ENCODE data around the gene SLIT3.

Gene SLIT3

DNA sequence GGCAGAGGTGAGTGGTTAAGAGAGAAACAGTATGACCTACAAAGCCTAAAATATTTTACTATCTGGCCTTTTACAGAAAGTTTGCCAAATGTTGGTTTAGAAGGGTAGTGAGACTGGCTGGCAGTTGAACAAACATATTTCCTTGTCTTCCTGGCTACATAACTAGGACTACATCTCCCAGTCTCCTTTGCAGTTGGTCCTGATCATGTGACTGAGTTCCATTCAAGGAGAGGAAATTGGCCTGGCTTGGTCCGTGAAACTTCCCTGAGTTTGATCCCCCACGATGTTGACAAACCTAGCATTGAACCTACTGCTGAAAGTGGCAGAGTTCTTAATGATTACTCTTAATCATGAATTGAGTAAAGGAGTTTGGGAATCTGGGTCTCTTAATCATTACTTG lies 280.8 kb downstream of the SLIT3 start:
- DNase-seq: no peak

DNA sequence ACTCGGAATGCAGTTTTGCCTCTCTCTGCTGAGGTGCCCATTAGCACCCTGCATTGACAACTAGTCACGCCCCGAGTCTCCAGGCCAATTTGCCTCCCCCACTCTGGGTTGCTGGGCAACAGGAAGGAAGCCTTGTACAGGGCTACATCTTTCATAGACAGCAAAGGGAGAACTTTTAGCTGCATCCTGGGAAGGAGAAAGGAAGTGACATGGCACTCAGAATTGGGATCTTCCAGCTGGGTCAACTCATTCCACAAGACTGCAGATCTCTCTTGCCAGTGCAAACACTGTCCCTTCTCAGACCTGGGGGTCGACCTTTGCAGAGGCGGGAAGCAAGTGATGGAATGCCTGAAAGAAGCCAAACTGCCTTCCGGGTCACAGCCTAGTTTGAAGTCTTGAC lies 282.0 kb downstream of the SLIT3 start:
- no peak for DNase-seq

DNA sequence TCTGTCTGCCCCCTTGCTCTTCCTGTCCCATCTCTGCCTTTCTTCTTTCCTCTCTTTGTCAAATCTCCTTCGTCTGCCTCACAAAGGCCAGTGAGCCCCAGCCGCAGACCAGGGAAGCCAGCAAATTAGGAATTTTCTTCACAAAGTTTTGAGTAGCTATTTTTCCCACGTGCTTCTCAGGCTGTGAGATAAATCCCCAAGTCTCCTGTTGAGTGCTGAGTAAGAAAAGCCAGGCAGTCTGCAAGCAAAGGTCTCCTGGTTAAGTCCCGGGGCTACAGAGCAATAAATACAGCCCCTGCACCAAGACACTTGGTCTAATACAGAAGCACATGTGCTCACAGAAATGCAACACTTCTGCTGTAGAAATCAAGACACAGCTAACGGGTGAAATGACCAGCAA lies 284.9 kb downstream of the SLIT3 start:
- DNase-seq: no peak

GRCh38 chr5:169013846-169014245 lies 287.1 kb downstream of the SLIT3 start:
- no peak for DNase-seq

DNA sequence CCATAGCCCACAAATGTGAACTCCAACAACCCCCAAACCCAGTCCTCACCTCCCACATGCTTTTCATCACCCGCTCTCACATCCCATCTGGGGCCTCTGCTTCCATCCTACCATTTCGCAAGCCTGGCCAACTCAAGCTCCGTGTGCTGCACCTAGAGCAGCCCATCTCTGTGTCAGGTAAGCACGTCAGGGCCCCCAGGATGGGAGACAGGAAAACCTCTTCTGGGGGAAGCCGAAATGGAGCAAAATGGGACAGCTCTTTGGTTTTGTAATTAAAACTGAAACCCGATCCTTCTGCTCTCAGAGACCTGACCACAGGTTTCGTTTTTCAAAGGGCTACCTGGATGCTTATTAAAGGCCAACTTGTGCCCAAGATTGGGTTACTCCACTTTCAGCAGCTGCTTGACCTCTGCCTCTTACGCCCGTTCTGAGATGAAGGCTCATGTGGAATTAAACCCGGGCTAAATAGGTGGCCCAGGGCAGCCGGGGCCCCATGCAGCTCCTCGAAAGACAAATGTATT lies 287.7 kb downstream of the SLIT3 start:
- DNase-seq: no peak

- no peak for DNase-seq
Measured at GRCh38 chr5:169012450-169012849, 288.5 kb downstream of the SLIT3 start.

DNA sequence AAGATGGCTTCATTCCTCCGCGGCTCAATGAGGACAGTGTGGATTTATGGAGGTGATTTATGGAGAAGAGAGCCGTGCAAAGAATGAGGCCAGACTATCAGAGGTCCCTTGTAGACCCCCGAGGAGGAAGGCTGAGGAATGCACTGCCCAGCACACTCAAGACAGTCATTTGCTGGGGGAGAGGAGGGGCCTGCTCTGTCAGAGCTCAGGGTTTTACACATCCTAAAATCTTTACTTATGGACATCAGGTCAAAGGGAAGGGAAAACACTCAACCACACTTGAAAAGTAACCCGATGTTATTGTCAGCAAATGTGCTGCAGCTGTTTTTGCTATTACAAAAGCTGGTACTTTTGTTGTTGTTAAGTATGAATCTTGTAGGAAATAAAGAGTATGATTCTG lies 289.5 kb downstream of the SLIT3 start:
- DNase-seq: no peak

GRCh38 chr5:169011009-169011408 lies 289.9 kb downstream of the SLIT3 start:
- no peak for DNase-seq

DNA sequence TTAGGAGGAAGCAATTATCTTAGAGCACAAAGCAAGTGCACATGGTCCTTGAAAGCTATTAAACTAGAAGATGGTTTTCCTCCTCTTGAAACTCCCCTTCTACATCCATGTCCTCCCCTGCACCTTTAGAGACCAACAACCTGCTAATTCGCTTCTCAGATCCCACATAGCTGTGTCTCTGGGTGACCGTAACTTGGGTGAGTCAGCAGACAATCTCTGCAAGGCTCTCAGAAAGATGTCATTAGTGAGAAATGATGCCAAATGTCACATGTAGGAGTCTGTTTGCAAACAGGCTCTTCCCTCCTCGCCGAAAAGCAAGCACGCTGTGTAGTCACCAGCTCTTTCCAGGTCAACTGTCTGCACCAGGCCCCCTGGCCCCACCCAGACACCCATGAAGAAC lies 291.8 kb downstream of the SLIT3 start:
- no peak for DNase-seq

DNA sequence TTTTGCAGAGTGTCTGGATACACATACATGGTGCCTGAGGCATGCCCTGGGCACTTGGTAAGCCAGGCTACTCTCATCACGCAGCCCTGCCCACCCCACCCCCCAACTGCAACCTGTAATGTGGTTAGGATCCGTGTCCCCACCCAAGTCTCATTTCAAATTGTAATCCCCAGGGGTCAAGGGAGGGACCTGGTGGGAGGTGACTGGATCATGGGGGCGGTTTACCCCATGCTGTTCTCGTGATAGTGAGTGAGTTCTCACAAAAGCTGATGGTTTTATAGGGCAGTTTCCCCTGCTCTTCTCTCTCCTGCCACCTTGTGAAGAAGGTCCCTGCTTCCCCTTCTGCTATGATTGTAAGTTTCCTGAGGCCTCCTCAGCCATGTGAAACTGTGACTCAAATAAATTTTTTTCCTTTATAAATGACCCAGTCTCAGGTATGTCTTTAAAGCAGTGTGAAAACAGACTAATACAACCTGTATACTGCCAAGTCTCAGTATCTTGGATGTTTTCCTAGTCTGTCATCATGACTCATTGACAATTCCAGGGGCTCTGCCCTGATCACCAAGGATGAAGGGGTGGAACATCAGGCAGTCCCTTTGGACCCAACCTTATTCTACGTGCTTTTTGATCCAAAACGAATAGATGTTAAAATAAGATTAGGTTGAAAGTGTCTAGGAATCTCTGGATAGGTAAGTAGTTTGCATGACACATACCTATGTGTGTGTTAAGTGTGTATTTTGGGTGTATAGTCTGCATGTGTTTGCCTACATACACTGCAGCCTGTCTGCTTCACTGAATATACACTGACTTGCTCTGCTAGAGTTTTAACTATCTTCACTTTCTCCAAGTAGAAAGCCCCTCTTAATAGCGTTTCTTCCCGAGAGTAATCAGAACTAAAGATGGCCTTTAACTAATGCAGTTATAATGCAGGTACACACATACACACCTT lies 293.8 kb downstream of the SLIT3 start:
- no peak for DNase-seq

GRCh38 chr5:169004551-169004950 lies 296.4 kb downstream of the SLIT3 start:
- no peak for DNase-seq

- DNase-seq: no peak
Measured at GRCh38 chr5:169003721-169004541, 297.0 kb downstream of the SLIT3 start.

- no peak for DNase-seq
Measured at GRCh38 chr5:169002953-169003555, 297.9 kb downstream of the SLIT3 start.

DNA sequence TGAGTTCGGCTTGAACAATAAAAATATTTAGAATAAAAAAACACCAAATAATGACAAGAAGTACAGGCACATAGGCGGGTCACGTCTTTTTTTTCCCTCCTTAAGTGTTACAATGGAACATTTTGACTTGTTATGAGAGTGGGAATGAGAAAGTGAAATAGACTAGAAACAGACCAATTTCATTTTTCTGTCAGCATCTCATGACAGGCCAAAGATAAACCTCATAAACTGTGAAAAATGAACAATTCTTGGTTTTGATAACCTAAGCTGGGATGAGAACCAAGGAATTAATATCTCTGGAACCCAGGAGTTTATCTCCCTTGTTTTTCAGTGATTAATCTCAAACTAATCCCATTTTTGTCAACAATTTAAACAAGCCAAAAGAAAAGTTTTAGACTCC lies 299.5 kb downstream of the SLIT3 start:
- DNase-seq: no peak

DNA sequence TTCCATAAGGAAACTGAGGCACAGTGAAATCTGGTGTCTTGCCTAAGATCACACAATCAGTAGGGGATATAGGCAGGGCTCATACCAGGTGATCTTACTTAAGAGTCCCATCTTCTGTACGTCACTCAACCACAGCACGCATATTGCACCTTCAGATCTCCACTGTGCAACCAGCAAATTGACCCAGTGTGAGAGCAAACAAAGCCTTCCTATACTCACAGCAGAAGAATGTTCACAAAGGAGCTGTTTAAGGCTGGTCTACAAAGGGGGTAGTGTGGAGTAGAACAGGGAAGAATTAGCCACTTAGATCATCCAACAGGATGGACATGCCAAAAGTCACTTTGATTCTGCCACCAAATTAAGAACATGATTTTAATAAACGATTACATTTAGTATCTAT lies 305.9 kb downstream of the SLIT3 start:
- DNase-seq: no peak

- DNase-seq: no peak
Measured at GRCh38 chr5:168992687-168993086, 308.3 kb downstream of the SLIT3 start.

GRCh38 chr5:168992016-168992415 lies 308.9 kb downstream of the SLIT3 start:
- DNase-seq: no peak

GRCh38 chr5:168991311-168991710 lies 309.6 kb downstream of the SLIT3 start:
- DNase-seq: no peak

- DNase-seq: no peak
Measured at GRCh38 chr5:168990679-168991078, 310.3 kb downstream of the SLIT3 start.

DNA sequence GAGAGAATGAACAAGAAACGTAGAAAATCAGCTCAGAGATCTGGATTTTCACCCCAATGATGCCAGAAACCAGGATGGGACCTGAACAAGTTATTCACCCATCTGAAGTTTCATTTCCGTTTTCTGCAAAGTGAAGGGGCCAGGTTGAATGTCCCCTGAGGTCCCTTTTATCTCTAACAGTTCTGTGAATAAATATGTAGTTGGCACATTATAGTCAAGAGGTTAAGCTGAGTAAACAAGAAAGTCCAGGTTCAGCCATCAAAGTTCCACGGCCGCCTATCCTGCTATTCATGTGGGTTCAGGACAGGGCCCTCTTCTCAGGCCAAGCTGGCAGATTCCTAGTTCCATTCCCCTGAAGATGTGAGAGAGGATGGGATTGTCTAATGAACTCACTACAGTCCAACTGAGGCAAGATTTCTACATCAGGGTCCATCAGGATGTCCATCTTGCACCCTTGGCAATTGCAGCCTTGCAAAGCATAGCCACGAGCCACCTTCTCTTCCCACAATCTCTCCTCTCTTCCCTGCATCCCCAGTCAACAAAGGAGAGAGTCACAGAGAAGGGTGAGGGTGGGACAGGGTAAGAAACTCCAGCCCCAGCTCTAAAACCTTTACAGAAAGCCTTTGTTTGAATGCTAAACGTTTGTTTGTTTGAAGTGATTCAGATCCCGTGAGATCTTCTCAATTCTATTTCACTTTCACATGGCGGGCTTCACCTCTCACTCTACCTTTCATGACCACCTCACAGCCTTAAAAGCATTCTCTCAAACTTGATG lies 311.0 kb downstream of the SLIT3 start:
- no peak for DNase-seq

GRCh38 chr5:168988699-168989098 lies 312.2 kb downstream of the SLIT3 start:
- DNase-seq: no peak

GRCh38 chr5:168987543-168988300 lies 313.2 kb downstream of the SLIT3 start:
- peak; percentile 23 for DNase-seq

Data from NCI-H2171 (cell line).